SK-N-SH (cell line): ENCODE results near the gene TMEM212. TPM values are rescaled to one million over a fixed set of nuclear protein-coding genes. Genes with fewer than 3 reads are reported as not detected.

Experiments
- CTCF ChIA-PET: fragments of 300-600, 350-600 bp; formaldehyde crosslinking; extraction: SDS; loops from one replicate; lab custom pipeline; 2021; lab: Yijun Ruan, JAX
- POLR2A ChIA-PET: fragments of 350-600 bp; sonication (Branson Sonifier 250); formaldehyde crosslinking; extraction: SDS; loops from one replicate; lab custom pipeline; 2020; ENCODE audit warnings: antibody characterized with exemption, inconsistent platforms; lab: Yijun Ruan, JAX
- DNase-seq: peaks from one replicate; pipeline ENCODE4 v3.0.0; 2012
- H2AFZ ChIP-seq: fragments of 200-600 bp; sonication (generic); 2 replicates; pipeline ENCODE4 v1.8.1; 2016; ENCODE audit warnings: antibody characterized with exemption, mild to moderate bottlenecking, low read depth
- H3F3A ChIP-seq: fragments of 200-600 bp; sonication (generic); replicated peaks from 2 replicates; pipeline ENCODE3; 2016; ENCODE audit warnings: antibody characterized with exemption, mild to moderate bottlenecking; ENCODE audit not compliant: insufficient read depth
- H3K27ac ChIP-seq, 2 experiments: fragments of 200-500 bp in 1 of 2; fragments of 200-600 bp in 1 of 2; sonication (Bioruptor generic) in 1 of 2; sonication (generic), shearing (Covaris generic) in 1 of 2; 2 replicates each; pipeline versions ENCODE4 v1.5.1 to v1.6.1; 2014 to 2016; ENCODE audit warnings: low read depth in 2 of 2, inconsistent platforms in 1 of 2, low read length in 1 of 2, mild to moderate bottlenecking in 1 of 2, mixed read lengths in 1 of 2
- H3K27me3 ChIP-seq: fragments of 200-600 bp; sonication (generic), shearing (Covaris generic); 2 replicates; pipeline ENCODE4 v1.6.1; 2016; ENCODE audit warnings: mixed run types; ENCODE audit not compliant: insufficient read depth
- H3K36me3 ChIP-seq, 2 experiments: fragments of 200-500 bp in 1 of 2; fragments of 200-600 bp in 1 of 2; sonication (Bioruptor generic) in 1 of 2; sonication (generic) in 1 of 2; replicated peaks in 1 of 2; 2 replicates each; pipeline versions ENCODE3 to v1.5.1; 2014 to 2016; ENCODE audit warnings: low read length in 1 of 2, mild to moderate bottlenecking in 1 of 2; ENCODE audit not compliant: insufficient read depth in 2 of 2, control insufficient read depth in 1 of 2
- H3K4me1 ChIP-seq, 2 experiments: fragments of 200-500 bp in 1 of 2; fragments of 200-600 bp in 1 of 2; sonication (Bioruptor generic) in 1 of 2; sonication (generic), shearing (Covaris generic) in 1 of 2; 2 replicates each; pipeline versions ENCODE4 v1.5.1 to v1.6.1; 2014 to 2016; ENCODE audit warnings: low read depth in 1 of 2, low read length in 1 of 2, mixed run types in 1 of 2; ENCODE audit not compliant: insufficient read depth in 2 of 2, control insufficient read depth in 1 of 2
- H3K4me2 ChIP-seq: fragments of 200-600 bp; sonication (generic), shearing (Covaris generic); 2 replicates; pipeline ENCODE4 v1.6.1; 2017; ENCODE audit warnings: mixed run types
- H3K4me3 ChIP-seq, 2 experiments: fragments of 200-500 bp in 1 of 2; fragments of 200-600 bp in 1 of 2; sonication (Bioruptor generic) in 1 of 2; sonication (generic), shearing (Covaris generic) in 1 of 2; 2 replicates each; pipeline versions ENCODE4 v1.5.1 to v1.8.1; 2014 to 2016; ENCODE audit warnings: low read depth in 2 of 2, inconsistent platforms in 1 of 2, low read length in 1 of 2, mild to moderate bottlenecking in 1 of 2, mixed read lengths in 1 of 2, moderate library complexity in 1 of 2
- H3K79me2 ChIP-seq: fragments of 200-600 bp; sonication (generic); 2 replicates; pipeline ENCODE4 v1.8.1; 2017; ENCODE audit warnings: mild to moderate bottlenecking; ENCODE audit not compliant: insufficient read depth
- H3K9ac ChIP-seq: fragments of 200-600 bp; sonication (generic); 2 replicates; pipeline ENCODE4 v1.6.1; 2017; ENCODE audit warnings: mixed run types
- H3K9me2 ChIP-seq: fragments of 200-600 bp; sonication (generic); 2 replicates; pipeline ENCODE4 v1.6.1; 2017; ENCODE audit warnings: mixed run types
- H3K9me3 ChIP-seq: fragments of 200-600 bp; sonication (generic); 2 replicates; pipeline ENCODE4 v1.6.1; 2017; ENCODE audit warnings: mixed run types, mild to moderate bottlenecking, moderate library complexity
- H4K20me1 ChIP-seq: fragments of 200-600 bp; sonication (generic); 2 replicates; pipeline ENCODE4 v1.6.1; 2017; ENCODE audit warnings: mild to moderate bottlenecking, mixed run types; ENCODE audit not compliant: insufficient read depth
- CTCF ChIP-seq: fragments of 200-600 bp; sonication (generic); IDR thresholded peaks from 2 replicates; pipeline ENCODE4 v1.6.1; 2017; ENCODE audit warnings: antibody characterized with exemption, mild to moderate bottlenecking, moderate library complexity
- EP300 ChIP-seq, 2 experiments: IDR thresholded peaks; 2 replicates each; pipeline versions ENCODE4 v1.4.0 to v1.6.1; 2012; ENCODE audit warnings: borderline replicate concordance in 1 of 2, low read depth in 1 of 2, low read length in 1 of 2
- EZH2phosphoT487 ChIP-seq: fragments of 200-600 bp; sonication (generic); IDR thresholded peaks from 2 replicates; pipeline ENCODE4 v1.6.1; 2017; ENCODE audit warnings: low read depth, mixed run types, mild to moderate bottlenecking, antibody characterized with exemption, moderate library complexity, borderline replicate concordance
- FOSL2 ChIP-seq: IDR thresholded peaks from 2 replicates; pipeline ENCODE4 v1.4.0; 2012; ENCODE audit warnings: low read depth, mild to moderate bottlenecking, moderate library complexity, borderline replicate concordance
- GABPA ChIP-seq: IDR thresholded peaks from 2 replicates; pipeline ENCODE4 v1.4.0; 2012; ENCODE audit warnings: low read depth, mild to moderate bottlenecking
- GATA2 ChIP-seq: sonication (generic); formaldehyde crosslinking; IDR thresholded peaks from 2 replicates; pipeline ENCODE4 v1.5.0; 2020; ENCODE audit warnings: mild to moderate bottlenecking, missing genetic modification reagents
- IRF3 ChIP-seq: fragments of 150-350 bp; IDR thresholded peaks from 2 replicates; pipeline ENCODE4 v1.6.1; 2016; ENCODE audit warnings: mild to moderate bottlenecking, low read depth, low read length
- RXRA ChIP-seq: IDR thresholded peaks from 2 replicates; pipeline ENCODE4 v1.4.0; 2012; ENCODE audit warnings: low read depth, mild to moderate bottlenecking, borderline replicate concordance
- YY1 ChIP-seq: IDR thresholded peaks from 2 replicates; pipeline ENCODE4 v1.4.0; 2012; ENCODE audit warnings: low read depth, mild to moderate bottlenecking
- WGBS: methylation state at CpG from one replicate; pipeline ENCODE4 v1.1.6; 2017; ENCODE audit warnings: low lambda C conversion rate; 5-methylcytosine and 5-hydroxymethylcytosine counted together
- polyA plus RNA-seq, 3 experiments: library from polyadenylated mRNA; depleted of rRNA; stranded (reverse); fragments of >200 nt; gene quantifications; 2 replicates each; pipeline ENCODE4 v1.2.3, GENCODE V29; 2012

TMEM212 gene
- polyA plus RNA-seq, 1 of the 3 experiments (the other 2 are of a cell fraction): not detected

- CTCF ChIA-PET: interaction anchor here (0.7 to 2.2 kb wide), 2 partner anchors 12 to 16 kb away, joined by 5 to 6 read pairs; no protein-coding TSS in a partner anchor
- Histone ChIP-seq H3K4me3 (no peak overlapping the region), H3K9me2 (no peaks in the 10 kb centered on the region), H3K36me3 (no peaks in the 10 kb centered on the region), H3K27ac (no peak overlapping the region), H3K4me2 (no peak overlapping the region), H3K9ac (no peak overlapping the region), H2AFZ (no peak overlapping the region), H3F3A (no peaks in the 10 kb centered on the region), H3K4me1 (peaks cover 0 to 6% of the 10 kb centered on the region in 2 experiments; a peak in 1 of 4 replicates), H3K79me2 (no peaks in the 10 kb centered on the region), H3K9me3 (no peaks in the 10 kb centered on the region), H3K27me3 (no peaks in the 10 kb centered on the region), H4K20me1 (no peaks in the 10 kb centered on the region)
- no peak for TF ChIP-seq RXRA
- no peak for TF ChIP-seq GATA2 (CRISPR knock-in tag)
- no peak for TF ChIP-seq GABPA
- TF ChIP-seq EP300 (IDR thresholded peaks at IDR 0.05; ENCODE audit: borderline replicate concordance in 1 of 2, low read depth in 1 of 2, low read length in 1 of 2): no peak
- TF ChIP-seq IRF3: no peak
- TF ChIP-seq YY1: no peak
- peak; percentile 59 for TF ChIP-seq CTCF
- no peak for TF ChIP-seq EZH2phosphoT487
- WGBS: 97% methylated on average over 5 of the region's 5 CpGs
- DNase-seq: no peak
- POLR2A ChIA-PET: no interaction called here
Observed at GRCh38 chr3:171867981-171868380, 24.8 kb downstream of the TMEM212 start.

- Histone ChIP-seq H3K27me3 (no peaks in the 10 kb centered on the region), H3K4me1 (peaks cover 5 to 29% of the 10 kb centered on the region in 2 experiments), H3K79me2 (no peaks in the 10 kb centered on the region), H3K4me2 (no peak overlapping the region), H3K9me3 (no peaks in the 10 kb centered on the region), H4K20me1 (no peaks in the 10 kb centered on the region), H3K36me3 (no peaks in the 10 kb centered on the region), H3F3A (peaks cover 28% of the 10 kb centered on the region), H2AFZ (no peak overlapping the region), H3K27ac (no peak overlapping the region), H3K4me3 (no peak overlapping the region), H3K9me2 (no peaks in the 10 kb centered on the region), H3K9ac (no peak overlapping the region)
- POLR2A ChIA-PET: no interaction called here
- DNase-seq: no peak
- no peak for TF ChIP-seq YY1
- peak; percentile 27; the same call in 1 of the 2 replicates for TF ChIP-seq FOSL2
- 86% methylated on average over 8 of the region's 8 CpGs for WGBS
- CTCF ChIA-PET: no interaction called here
Observed at GRCh38 chr3:171871392-171872274, 28.5 kb downstream of the TMEM212 start.
